HG03521 (cell line): Measurements from ENCODE around the gene MS4A1.
"Not testable (repeated sequence)": the region's sequence is repeated elsewhere in the genome, so short reads cannot be mapped to it uniquely, and the experiment has no call there.

ENCODE experiments used
- ATAC-seq: cut with Tn5 transposase; IDR thresholded peaks from one replicate; pipeline ENCODE4 v1.9.1; 2021; ENCODE audit warnings: mild to moderate bottlenecking, moderate library complexity; ENCODE audit not compliant: unreplicated experiment

Gene MS4A1

GRCh38 chr11:60502221-60502775, 46.7 kb downstream of the MS4A1 start:
- ATAC-seq: no peak

GRCh38 chr11:60504219-60504905, 48.7 kb downstream of the MS4A1 start:
- no peak for ATAC-seq

DNA sequence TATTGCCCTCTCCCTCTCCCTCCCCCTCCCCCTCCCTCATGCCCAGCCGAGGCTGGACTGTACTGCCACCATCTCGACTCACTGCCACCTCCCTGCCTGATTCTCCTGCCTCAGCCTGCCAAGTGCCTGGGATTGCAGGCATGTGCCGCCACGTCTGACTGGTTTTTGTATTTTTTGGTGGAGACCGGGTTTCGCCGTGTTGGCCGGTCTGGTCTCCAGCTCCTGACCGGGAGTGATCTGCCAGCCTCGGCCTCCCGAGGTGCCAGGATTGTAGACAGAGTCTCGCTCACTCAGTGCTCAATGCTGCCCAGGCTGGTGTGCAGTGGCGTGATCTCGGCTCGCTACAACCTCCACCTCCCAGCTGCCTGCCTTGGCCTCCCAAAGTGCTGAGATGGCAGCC, 54.0 kb downstream of the MS4A1 start:
- not testable (repeated sequence) for ATAC-seq

GRCh38 chr11:60510209-60510608, 54.6 kb downstream of the MS4A1 start:
- ATAC-seq: not testable (repeated sequence)

GRCh38 chr11:60511393-60511792, 55.7 kb downstream of the MS4A1 start:
- ATAC-seq: no peak

DNA sequence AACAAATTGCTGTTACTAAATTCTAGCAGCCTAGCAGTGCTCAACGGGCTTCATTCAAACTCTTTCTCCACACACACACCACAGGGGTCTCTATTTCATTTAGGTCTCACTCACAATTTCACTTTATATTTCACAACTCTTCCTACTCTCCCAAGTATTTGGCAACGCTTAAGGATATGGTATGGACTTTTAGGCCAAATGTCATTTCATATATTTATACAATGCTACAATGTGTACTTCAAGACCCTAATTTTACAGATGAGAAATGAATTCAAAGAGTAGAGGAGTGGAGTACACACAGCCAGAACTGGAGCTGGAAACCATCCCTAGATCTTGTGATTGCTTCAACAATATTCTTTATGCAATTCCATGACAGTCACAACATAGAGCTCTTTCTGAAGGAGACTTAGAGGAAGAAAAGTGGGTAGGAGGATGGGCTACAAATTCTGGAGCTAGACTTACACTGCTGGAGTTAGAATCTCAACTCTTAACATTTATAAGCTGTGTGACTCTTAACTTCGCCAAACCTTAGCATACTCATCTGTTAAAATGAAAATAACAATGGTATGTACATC, 57.1 kb downstream of the MS4A1 start:
- ATAC-seq: no peak

DNA sequence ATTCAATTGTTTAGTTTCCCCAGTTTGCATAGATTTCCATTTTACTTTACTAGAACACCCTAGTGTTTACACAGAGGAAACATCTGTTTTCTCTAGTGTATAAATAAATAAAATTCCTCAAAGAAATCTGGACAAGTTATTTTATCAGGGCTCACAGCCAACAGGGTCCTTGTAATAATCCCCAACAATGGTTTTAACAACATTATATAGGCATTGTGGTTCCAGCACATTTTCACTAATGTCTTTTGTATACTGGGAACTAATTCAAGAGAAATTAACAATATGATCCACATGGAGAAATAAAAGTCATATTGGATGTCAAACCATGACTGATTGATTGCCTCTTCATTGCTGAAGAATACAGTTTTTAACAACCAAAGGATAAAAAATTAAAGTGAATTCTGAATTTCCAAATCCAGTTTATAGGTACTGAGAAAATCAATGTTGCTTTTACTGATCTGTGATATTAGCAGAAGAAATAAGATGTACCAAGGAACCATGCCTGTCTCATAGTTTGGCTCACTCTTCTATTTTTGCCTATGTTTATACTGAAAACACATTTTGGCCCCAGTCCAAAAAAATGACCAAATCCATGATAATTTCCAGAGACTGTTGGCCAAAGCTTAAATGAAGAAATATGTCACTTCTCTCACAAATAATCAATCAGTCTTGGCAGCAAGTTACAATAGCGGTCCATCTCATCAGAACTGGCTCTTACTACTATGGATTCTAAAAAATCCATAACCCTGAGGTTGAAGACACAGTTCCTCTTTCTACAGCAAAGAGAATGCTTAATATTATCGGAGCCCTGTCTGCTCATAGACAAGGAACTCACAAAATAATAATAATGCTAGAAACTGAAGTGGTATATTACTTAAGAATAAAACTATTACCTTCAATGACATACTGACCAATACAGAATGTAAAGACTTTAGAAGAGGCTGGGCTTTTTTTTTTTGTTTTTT, 58.1 kb downstream of the MS4A1 start:
- no peak for ATAC-seq

DNA sequence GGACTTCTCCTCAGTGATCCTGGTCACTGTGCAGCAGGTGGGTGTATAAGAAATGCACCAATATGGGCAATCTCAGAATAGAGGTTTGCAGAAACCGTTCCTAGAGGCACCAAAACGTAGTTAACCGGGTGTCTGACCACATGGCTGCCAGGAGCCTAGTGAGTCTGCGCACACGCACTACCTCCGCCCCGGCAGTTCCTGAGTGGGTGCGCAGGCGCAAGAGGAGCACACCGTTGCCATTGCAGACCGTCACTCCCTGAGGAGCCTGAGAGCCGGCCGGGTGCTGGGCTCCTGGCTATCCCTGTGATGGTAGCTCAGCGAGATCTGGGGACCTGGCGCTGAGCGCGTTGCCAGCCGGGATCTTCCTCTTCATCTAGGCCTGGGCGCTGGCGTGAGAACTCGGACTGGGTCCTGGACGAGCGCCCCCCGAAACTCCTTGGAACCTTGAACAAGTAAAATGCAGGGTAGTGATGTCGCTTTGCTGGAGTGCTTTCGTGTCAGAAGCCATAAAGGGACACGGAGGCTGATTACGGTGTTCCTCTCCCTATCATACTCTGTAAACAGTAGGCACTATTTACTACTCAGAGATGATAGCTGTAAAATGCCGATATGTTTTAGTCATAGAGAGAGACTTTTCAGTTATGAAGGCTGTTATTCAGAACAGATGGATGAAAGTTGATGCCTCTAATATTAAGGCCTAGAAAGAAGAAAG, 59.7 kb downstream of the MS4A1 start, which contains the start of gene MS4A13:
Gene MS4A13 (plus strand): TSS at position 249 of the 712 bp plus-strand sequence. CDS start 2,692 bp downstream, outside the sequence.
- no peak for ATAC-seq
